Skeletal muscle satellite cell (primary cell): ENCODE results near the gene KIF20B.
A peak's percentile ranks its signal among the peaks of the same experiment; 100 is the strongest.
"Not testable (repeated sequence)": the region's sequence is repeated elsewhere in the genome, so short reads cannot be mapped to it uniquely, and the experiment has no call there.

Experiments
- H3K27me3 ChIP-seq: 2 replicates; pipeline ENCODE4 v1.7.0; 2013; ENCODE audit warnings: low read length; ENCODE audit not compliant: control insufficient read depth, insufficient read depth
- H3K36me3 ChIP-seq: 2 replicates; pipeline ENCODE4 v1.7.0; 2013; ENCODE audit warnings: mild to moderate bottlenecking, control low read depth, low read length; ENCODE audit not compliant: insufficient read depth
- H3K4me1 ChIP-seq: 2 replicates; pipeline ENCODE4 v1.7.0; 2013; ENCODE audit warnings: low read length; ENCODE audit not compliant: control insufficient read depth, insufficient read depth
- H3K4me2 ChIP-seq: 2 replicates; pipeline ENCODE4 v1.7.0; 2013; ENCODE audit warnings: mild to moderate bottlenecking, low read length
- H3K4me3 ChIP-seq: 2 replicates; pipeline ENCODE4 v1.7.0; 2013; ENCODE audit warnings: low read length
- H3K9ac ChIP-seq: 2 replicates; pipeline ENCODE4 v1.7.0; 2013; ENCODE audit warnings: mild to moderate bottlenecking, low read depth, low read length, moderate library complexity
- H3K9me3 ChIP-seq: replicated peaks from 2 replicates; pipeline ENCODE4 v1.7.0; 2013; ENCODE audit warnings: mild to moderate bottlenecking, control low read depth, low read length

The KIF20B gene

DNA sequence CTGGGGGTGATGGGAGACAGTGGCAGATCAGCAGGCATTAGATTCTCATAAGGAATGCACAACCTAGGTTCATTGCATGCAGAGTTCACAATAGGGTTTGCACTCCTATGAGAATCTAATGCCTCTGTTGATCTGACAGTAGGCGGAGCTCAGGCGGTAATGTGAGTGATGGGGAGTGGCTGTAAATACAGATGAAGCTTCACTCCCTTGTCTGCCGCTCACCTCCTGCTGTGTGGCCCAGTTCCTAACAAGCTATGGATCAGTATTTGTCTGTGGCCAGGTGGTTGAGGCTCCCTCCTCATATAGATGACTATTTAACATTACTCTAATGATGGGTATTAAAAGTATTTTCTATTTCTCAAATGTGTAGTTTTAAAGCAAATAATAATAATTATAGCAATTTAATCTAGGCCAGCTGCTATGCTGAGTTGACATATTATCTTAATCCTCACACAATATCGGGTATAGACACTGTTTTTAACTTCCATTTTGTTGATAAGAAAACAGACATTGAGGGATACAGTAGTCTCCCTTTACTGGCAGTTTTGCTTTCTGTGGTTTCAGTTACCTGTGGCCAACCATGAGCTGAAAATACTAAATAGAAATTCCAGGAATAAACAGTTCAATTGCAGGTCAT is 39.9 kb downstream of the KIF20B start:
- no peak overlapping the region for H3K9ac ChIP-seq
- no peak overlapping the region for H3K4me2 ChIP-seq
- no peaks in the 10 kb centered on the region for H3K27me3 ChIP-seq
- H3K4me3 ChIP-seq: no peak overlapping the region
- H3K4me1 ChIP-seq: peaks cover 3% of the 10 kb centered on the region
- peaks cover 22% of the 10 kb centered on the region for H3K36me3 ChIP-seq
- no peaks in the 10 kb centered on the region for H3K9me3 ChIP-seq

DNA sequence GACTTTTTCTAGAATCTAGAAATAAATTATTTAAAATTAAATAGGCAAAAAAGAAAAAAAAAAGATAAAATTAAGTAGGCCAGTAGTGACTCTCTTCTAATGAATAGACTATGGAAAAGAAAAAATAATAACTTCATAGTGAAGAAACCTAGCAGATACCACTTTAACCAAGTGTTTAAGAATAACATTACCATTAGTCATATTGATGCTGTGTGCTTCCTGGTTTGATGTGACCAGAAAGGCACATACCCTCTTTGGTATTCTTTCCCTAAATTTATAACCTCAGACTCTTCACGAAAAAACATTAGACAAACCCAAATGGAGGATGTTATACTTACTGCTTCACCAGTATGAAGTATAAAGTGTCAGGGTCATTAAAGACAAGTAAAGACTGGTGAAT is 42.6 kb downstream of the KIF20B start:
- H3K9me3 ChIP-seq: no peaks in the 10 kb centered on the region
- no peak overlapping the region for H3K4me3 ChIP-seq
- peaks cover 11% of the 10 kb centered on the region for H3K36me3 ChIP-seq
- H3K27me3 ChIP-seq: no peaks in the 10 kb centered on the region
- H3K4me1 ChIP-seq: peaks cover 3% of the 10 kb centered on the region
- H3K9ac ChIP-seq: no peak overlapping the region
- no peak overlapping the region for H3K4me2 ChIP-seq

DNA sequence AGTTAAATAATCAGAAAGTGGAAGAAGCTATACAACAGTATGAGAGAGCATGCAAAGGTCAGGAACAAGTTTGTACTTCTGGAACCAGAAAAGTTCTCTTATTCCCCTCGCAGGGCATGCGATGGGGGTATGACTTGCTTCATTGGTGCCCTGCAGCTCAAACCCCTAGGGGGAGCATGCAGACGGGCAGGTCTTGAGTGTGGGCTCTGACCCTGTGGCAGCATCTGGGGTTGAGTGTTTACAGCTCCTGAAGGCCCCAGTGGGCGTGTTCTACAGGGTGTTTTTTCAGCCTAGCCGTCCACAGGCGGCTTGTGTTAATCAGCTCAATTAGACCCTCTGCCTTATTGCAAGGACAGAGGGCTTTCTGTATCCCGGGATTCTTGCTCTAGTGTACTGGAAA is 44.5 kb downstream of the KIF20B start:
- H3K9me3 ChIP-seq: no peaks in the 10 kb centered on the region
- H3K27me3 ChIP-seq: no peaks in the 10 kb centered on the region
- H3K9ac ChIP-seq: no peak overlapping the region
- H3K4me2 ChIP-seq: no peak overlapping the region
- H3K4me1 ChIP-seq: peaks cover 3% of the 10 kb centered on the region
- peaks cover 10% of the 10 kb centered on the region for H3K36me3 ChIP-seq
- no peak overlapping the region for H3K4me3 ChIP-seq

DNA sequence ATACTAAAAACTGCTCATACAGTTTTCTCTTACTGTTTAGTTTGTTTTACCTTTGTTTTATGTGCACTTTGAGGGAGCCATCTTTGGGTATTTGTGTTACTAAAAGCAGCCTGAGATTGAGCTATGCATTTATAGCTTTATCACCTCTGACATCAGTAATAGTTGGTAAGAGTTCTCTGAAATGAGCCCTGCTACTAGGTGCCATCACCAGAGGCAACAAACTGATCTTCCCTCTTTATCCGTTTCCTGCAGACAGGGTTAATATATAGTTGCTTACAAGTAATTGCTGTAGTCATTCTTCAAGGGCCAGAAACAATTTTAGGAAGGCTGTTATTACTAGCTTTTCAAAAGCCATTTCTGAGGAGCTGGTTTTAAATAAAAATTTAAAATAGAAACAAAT is 49.1 kb downstream of the KIF20B start:
- Histone ChIP-seq H3K9ac (no peak overlapping the region), H3K9me3 (no peaks in the 10 kb centered on the region), H3K27me3 (no peaks in the 10 kb centered on the region)

DNA sequence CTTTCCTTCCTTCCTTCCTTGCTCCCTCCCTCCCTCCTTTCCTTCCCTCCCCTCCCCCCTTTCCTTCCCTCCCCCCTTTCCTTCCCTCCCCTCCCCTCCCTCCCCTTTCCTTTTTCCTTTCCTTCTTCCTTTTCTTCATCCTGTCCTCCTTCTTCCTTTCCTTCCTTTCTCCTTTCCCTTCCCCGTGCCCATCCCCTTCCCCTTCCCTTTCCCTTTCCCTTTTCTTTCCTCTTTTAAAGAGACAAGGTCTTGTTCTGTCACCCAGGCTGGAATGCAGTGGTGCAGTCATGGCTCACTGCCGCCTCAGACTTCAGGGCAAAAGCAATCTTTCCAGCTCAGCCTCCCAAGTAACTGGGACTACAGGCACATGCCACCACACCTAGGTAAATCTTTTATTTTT is 54.0 kb downstream of the KIF20B start:
- Histone ChIP-seq H3K36me3 (peaks cover 12% of the 10 kb centered on the region), H3K4me3 (no peak overlapping the region), H3K4me2 (no peak overlapping the region), H3K4me1 (no peaks in the 10 kb centered on the region), H3K9me3 (no peaks in the 10 kb centered on the region), H3K27me3 (no peaks in the 10 kb centered on the region), H3K9ac (no peak overlapping the region)

More for the DNA sequence above, 49.1 kb downstream of the KIF20B start:
- Histone ChIP-seq H3K4me2 (no peak overlapping the region), H3K4me3 (no peak overlapping the region), H3K36me3 (peaks cover 10% of the 10 kb centered on the region), H3K4me1 (no peaks in the 10 kb centered on the region)

DNA sequence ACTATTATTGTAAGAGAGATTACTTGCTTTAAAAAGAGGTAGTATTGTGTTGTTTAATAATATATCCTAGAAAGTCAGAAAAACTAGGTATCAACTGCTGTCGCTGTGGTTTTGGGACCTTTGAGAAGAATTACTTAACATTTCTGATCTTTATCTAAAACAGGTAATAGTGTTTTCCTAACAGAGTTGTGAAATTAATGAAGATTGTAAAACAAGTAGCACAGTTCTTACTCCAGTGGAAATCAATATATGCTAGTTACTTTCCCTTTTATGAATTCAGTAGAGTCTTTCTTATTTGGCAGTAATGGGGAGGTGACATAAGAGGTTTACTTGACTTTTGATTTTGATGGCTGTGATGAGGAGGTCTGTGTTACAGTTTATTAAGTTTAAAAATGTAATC is 58.1 kb downstream of the KIF20B start:
- H3K4me1 ChIP-seq: no peaks in the 10 kb centered on the region
- H3K9ac ChIP-seq: no peak overlapping the region
- no peak overlapping the region for H3K4me2 ChIP-seq
- H3K27me3 ChIP-seq: no peaks in the 10 kb centered on the region
- H3K9me3 ChIP-seq: no peaks in the 10 kb centered on the region
- H3K36me3 ChIP-seq: peaks cover 33% of the 10 kb centered on the region
- H3K4me3 ChIP-seq: no peak overlapping the region

DNA sequence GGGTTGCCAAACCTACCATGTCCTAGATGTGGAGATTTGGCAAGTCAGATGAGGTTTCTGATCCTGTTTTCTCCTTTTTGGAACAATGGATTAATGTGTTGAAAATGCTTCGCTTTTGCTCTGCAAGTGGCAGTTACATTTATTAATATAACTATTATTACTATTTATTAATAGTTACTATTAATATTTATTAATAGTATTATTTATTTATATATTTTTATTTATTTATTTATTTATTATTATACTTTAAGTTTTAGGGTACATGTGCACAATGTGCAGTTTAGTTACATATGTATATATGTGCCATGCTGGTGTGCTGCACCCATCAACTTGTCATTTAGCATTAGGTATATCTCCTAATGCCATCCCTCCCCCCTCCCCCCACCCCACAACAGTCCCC is 62.3 kb downstream of the KIF20B start:
- H3K9me3 ChIP-seq, H3K4me1 ChIP-seq: not testable (repeated sequence)
- H3K36me3 ChIP-seq: peaks cover 35% of the 10 kb centered on the region

DNA sequence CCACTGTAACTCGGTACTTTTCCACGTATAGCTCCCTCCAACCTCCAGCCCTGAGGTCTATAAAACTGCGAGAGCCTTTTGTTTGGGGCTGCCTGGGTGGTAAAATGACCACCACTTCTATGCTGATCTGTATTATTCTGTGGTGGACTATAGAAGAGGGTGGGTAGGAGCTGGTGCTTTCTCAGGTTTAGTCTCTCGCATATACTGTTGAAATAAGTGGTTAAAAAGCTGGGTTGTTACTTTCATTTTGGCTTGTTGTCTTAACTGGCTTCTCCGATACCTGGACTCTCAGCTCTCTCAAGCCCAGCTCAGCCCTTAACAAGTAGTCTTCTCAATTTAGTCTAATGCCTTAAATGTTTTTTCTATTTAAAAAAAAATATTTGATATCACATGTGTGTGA is 70.3 kb downstream of the KIF20B start:
- Histone ChIP-seq H3K4me2 (no peak overlapping the region), H3K9me3 (no peaks in the 10 kb centered on the region), H3K9ac (no peak overlapping the region), H3K4me3 (no peak overlapping the region), H3K36me3 (peaks cover 6% of the 10 kb centered on the region), H3K4me1 (peaks cover 7% of the 10 kb centered on the region), H3K27me3 (no peaks in the 10 kb centered on the region)

More for the DNA sequence above, 62.3 kb downstream of the KIF20B start:
- H3K9ac ChIP-seq, H3K27me3 ChIP-seq, H3K4me2 ChIP-seq, H3K4me3 ChIP-seq: not testable (repeated sequence)

DNA sequence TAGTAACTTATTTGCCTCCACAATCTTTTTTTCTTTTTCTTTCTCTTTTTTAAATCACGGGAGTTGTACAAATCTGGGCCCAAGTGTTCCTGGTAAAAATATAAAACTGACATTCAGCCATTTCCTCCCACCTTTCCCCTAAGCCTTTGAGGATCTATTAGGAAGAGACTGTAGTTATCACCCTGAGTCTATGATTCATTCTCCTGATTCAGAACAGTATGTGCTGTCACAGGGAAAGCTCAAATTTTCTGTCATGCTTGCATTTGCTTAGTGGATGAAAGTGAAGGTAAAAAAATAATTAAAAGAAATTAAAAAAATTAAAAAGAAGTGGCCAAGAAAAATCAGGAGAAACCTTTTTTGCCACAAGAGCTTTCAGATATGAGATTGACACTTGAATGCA is 71.7 kb downstream of the KIF20B start:
- Histone ChIP-seq H3K9me3 (no peaks in the 10 kb centered on the region), H3K36me3 (peaks cover 6% of the 10 kb centered on the region), H3K9ac (no peak overlapping the region), H3K27me3 (no peaks in the 10 kb centered on the region), H3K4me3 (no peak overlapping the region), H3K4me2 (peak overlapping the region; percentile 5), H3K4me1 (peaks cover 7% of the 10 kb centered on the region)

DNA sequence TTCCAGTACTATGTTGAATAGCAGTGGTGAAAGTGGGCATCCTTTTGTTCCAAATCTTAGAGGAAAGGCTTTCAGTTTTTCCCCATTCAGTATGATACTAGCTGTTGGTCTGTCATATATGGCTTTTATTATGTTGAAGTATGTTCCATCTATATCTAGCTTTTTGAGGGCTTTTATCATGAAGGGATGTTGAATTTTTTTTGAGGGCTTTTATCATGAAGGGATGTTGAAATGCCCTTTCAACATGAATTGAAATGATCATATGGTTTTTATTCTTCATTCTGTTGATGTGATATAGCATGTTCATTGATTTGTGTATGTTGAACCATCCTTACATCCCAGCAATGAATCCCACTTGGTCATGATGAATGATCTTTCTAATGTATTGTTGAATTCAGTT is 75.3 kb downstream of the KIF20B start:
- no peaks in the 10 kb centered on the region for H3K27me3 ChIP-seq
- H3K4me2 ChIP-seq: no peak overlapping the region
- H3K4me3 ChIP-seq: no peak overlapping the region
- H3K36me3 ChIP-seq: peaks cover 6% of the 10 kb centered on the region
- H3K9ac ChIP-seq: no peak overlapping the region
- H3K4me1 ChIP-seq: peaks cover 7% of the 10 kb centered on the region
- no peaks in the 10 kb centered on the region for H3K9me3 ChIP-seq

DNA sequence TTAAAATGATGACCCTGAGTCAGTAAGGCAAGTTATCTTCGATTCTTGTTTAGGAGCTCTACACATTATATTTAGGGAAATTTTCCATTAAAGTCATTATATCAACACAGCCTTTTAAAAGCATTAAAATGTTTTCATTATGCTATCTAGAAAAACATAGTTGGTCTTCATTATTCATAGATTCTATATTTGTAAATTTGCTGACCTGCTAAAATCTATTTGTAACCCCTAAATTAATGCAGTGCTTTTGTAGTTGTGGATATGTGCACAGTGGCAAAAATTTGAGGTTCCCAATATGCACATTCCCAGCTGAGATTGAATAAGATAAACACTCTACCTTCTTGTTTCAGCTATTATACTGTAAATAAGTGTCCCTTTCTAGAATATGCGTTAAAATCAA is 81.1 kb downstream of the KIF20B start:
- H3K36me3 ChIP-seq: peaks cover 6% of the 10 kb centered on the region
- H3K27me3 ChIP-seq: no peaks in the 10 kb centered on the region
- H3K9me3 ChIP-seq: no peaks in the 10 kb centered on the region
- H3K4me3 ChIP-seq: no peak overlapping the region
- H3K4me2 ChIP-seq: no peak overlapping the region
- H3K4me1 ChIP-seq: no peaks in the 10 kb centered on the region
- no peak overlapping the region for H3K9ac ChIP-seq

DNA sequence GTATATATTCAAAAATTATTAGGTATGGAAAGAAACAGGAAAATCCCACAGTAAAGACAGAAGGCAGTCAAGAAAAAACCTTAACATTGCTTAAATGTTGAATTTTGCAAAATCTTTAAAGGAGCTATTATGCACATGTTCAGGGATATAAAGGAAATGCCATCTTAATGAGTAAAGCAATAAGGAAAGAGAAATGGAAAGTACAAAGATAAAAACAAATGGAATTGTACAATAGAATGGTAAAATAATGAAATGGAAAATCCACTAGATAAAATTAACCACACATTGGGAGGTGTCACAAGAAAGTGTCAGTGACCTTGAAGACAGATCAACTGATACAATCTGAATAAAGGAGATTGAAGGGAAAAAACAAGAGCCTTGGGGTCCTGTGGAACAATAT is 82.0 kb downstream of the KIF20B start:
- H3K27me3 ChIP-seq: no peaks in the 10 kb centered on the region
- no peak overlapping the region for H3K4me2 ChIP-seq
- H3K4me3 ChIP-seq: no peak overlapping the region
- no peaks in the 10 kb centered on the region for H3K4me1 ChIP-seq
- H3K36me3 ChIP-seq: peaks cover 6% of the 10 kb centered on the region
- H3K9me3 ChIP-seq: no peaks in the 10 kb centered on the region
- no peak overlapping the region for H3K9ac ChIP-seq
